Adrenal gland (tissue), 5 donors: ENCODE data around the gene HRH2.

ENCODE experiments used
- POLR2A ChIP-seq, 2 donors: fragments of 450-650 bp; IDR thresholded peaks; one replicate each; pipeline ENCODE4 v1.6.1; 2017; ENCODE audit warnings: antibody characterized with exemption in 2 of 2, mild to moderate bottlenecking in 2 of 2, moderate library complexity in 1 of 2
- TF ChIP-seq, protein P1 (sequence below), 6 experiments: fragments of 450-650 bp in 4 of 6; fragments of 200-600 bp in 2 of 6; sonication (generic) in 1 of 6; IDR thresholded peaks; 1 replicate in 5 of 6; 2 replicates in 1 of 6; pipeline versions ENCODE4 v1.5.1 to v1.8.0; 2016 to 2021; ENCODE audit warnings: antibody characterized with exemption in 6 of 6, mild to moderate bottlenecking in 2 of 6, moderate library complexity in 1 of 6
- donor health status: DM: no; HTN: no; CAD: no.

DNA sequence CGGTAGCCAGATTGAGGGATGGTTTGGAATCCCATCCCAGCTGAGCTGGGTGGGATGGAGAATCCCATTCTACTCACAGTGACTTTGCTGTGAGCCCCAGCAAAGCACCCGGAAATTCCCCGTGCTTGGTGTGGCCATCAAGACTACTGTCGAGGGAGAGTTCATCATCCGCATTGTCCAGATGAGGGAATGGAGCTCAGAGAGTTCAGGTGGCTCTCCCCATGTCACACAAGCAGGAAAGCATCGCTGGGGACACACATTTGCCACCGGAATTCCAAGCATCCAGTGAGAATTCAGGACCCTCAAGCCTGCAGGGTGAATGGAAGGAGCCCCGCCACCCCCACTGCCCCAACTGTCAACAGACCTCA lies 54.4 kb downstream of the HRH2 start:
- TF ChIP-seq, protein P1, sequence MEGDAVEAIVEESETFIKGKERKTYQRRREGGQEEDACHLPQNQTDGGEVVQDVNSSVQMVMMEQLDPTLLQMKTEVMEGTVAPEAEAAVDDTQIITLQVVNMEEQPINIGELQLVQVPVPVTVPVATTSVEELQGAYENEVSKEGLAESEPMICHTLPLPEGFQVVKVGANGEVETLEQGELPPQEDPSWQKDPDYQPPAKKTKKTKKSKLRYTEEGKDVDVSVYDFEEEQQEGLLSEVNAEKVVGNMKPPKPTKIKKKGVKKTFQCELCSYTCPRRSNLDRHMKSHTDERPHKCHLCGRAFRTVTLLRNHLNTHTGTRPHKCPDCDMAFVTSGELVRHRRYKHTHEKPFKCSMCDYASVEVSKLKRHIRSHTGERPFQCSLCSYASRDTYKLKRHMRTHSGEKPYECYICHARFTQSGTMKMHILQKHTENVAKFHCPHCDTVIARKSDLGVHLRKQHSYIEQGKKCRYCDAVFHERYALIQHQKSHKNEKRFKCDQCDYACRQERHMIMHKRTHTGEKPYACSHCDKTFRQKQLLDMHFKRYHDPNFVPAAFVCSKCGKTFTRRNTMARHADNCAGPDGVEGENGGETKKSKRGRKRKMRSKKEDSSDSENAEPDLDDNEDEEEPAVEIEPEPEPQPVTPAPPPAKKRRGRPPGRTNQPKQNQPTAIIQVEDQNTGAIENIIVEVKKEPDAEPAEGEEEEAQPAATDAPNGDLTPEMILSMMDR (IDR thresholded peaks at IDR 0.05) = no peak
- TF ChIP-seq POLR2A (IDR thresholded peaks at IDR 0.05) = no peak
